GM21515 (cell line): ENCODE results near the gene RBPJ.

Experiments used
- ATAC-seq: cut with Tn5 transposase; IDR thresholded peaks from one replicate; pipeline ENCODE4 v1.9.1; 2021; ENCODE audit not compliant: unreplicated experiment

Gene RBPJ

DNA sequence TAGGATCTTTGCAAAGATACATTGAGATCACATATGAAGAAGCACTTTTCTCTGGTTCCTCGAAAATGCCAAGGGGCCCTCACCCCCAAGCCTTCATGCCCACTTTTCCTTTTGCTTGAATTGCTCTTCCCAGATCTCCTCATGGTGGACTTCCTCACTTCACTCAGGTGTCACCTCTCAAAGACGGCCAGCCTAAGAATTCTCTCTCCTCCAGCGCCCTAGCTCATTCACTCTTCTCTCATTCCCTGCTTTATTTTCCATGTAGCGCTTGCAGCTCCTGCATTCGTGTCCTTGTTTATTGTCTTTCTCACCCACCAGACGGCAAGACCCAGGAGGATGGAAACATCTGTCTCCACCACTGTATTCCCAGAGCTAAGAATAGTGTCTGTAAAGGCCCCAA is 136.6 kb downstream of the RBPJ start:
- ATAC-seq: no peak

GRCh38 chr4:26458157-26458561 is 137.3 kb downstream of the RBPJ start:
- ATAC-seq: no peak

GRCh38 chr4:26459054-26459755 is 138.4 kb downstream of the RBPJ start:
- peak; percentile 74 for ATAC-seq

DNA sequence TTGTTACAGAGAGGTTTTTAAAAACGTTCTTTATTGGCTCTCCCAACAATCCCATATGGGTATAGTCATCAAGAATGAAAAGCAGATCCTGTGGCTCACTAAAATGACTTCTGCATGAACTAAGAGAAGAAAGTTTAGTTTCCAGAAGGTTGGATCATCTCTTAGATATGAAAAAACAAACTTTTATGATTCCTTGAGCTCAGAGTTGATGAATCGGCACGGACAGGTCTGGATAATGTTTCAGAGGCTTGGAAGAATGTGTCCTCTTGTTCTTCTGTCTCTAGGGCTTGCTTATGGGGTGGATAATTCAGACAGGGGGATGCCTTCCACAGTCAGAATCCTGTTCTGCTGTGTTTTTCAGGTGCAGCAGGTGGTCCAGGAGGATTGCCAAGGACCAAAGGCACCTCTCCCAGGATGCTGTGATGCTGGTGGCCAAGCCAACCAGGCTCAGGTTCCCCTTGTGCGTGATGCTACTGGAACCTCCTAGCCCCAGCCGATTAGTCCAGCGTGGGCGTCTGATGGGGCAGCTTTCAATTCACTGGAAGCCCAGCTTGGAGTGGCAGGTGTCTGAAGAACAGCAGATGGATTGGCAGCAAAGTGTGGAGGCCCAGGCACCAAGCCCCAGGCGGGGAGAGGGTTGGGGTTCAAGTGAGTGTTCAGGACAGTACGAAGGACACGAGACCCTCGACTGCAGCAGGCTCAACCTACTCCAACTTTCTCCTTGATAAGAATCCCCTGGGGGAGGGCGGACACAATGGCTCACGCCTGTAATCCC is 139.1 kb downstream of the RBPJ start:
- no peak for ATAC-seq

GRCh38 chr4:26462874-26463273 is 142.1 kb downstream of the RBPJ start:
- ATAC-seq: no peak

DNA sequence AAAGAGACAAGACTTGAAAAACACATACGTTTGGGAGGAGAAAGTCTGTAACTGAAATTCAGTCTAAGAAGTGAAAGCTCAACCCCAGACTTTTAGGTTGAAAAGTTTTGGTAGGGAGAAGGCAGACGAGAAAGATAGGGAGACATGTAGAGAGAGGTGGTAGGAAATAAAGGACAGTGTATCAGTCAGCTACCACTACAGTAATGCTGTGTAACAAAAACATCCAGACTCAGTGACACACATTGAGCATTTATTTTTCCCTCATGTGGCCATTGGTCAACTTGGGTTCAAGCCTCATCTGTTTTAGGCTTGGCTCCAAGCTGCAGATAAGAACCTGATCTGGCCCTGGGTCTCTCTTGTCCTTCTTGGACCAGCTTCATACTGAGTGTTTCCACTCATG is 142.6 kb downstream of the RBPJ start:
- ATAC-seq: no peak

DNA sequence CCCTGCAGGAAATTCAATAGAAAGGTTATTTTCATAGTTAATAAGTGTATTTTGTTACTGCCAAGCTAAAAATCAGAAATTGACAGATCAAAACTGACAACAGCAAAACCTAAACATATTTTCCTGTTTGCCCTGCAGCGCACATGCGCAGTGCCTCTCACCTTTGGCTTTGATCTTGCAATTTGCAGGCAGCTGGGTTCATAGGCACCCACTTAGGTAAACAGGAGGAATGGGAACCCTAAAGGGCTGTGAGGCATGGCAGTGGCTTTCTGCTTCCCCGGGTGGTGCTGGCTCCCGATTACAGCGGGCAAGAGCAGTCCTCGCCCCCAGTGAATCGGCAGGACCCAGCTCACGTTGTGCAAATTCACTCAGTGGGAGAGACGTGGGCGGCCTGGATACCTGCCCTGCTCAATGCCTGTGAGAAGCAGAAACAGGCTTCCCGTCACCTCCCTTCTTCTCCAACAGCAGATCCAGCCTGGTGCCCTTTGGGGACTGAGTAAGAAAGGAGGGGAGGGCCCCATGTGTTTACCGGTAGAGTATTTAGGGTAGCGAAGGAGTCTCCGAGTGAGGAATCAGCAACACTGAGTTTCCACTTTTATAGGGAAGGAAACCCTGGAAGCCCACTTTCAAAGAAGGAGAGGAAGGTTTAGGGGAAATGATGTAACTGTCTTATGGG is 143.7 kb downstream of the RBPJ start:
- ATAC-seq: no peak

DNA sequence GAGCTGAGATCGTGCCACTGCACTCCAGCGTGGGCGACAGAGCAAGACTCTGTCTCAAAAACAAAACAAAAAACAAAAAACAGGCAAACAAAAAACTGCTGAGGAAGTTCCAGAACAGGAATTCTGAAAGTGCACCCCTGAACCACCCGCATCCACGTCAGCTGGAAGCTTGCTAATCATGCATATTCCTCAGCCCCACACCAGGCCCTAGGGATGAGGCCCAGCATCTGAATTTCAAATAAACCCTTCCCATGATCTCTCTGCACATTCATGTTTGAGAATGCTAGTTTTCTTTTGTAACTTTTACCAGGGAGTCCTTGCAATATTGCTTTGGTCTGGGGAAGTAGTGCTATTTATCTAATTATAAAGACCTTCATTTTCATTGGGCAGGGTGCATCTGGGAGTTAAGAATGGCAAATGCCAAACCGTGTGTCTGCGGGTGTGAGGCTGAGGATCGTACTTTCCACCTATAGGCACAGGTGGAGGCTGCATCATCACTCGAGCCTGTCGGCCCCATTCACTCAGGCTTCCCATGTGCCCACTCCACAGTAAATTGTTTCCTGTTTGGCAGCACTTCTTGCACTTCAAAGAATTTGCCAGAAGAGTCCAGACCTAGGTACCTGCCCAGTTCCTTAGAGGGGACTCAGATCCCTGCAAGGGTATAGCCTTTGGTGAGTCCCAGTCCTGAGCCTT is 145.9 kb downstream of the RBPJ start:
- ATAC-seq: no peak

GRCh38 chr4:26467724-26468123 is 146.9 kb downstream of the RBPJ start:
- no peak for ATAC-seq

DNA sequence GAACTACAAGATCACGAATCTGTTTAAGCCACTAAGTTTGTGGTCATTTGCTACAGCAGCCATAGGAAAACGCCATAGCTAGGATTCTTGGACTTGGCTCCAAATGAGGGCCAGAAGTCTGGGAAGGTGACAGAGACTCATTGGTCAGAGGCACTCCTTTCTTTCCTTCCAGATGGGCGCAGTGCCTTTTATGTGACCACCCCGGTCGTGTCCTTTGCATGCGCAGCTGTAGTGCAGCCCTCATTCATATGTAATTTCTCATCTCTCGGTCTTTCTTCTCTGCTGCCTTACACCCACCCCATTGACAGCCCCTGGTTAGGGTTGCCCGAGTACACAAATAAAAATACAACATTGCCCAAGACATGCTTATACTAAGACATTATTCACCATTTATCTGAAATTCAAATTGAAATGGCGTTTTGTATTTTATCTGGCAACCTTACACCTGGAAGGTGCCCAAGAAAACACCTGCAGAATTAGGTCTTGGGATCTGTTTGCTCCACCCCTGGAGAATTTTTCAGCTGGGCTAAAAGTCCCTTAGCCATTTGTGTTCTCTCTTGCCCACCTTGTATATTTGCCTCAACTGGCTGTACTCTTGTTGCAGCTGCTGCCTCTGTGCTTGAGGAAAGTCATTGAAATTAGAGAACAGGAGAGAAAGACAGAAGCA is 147.6 kb downstream of the RBPJ start:
- no peak for ATAC-seq

- no peak for ATAC-seq
These were observed 148.2 kb downstream of the RBPJ start for GRCh38 chr4:26468977-26469376.

DNA sequence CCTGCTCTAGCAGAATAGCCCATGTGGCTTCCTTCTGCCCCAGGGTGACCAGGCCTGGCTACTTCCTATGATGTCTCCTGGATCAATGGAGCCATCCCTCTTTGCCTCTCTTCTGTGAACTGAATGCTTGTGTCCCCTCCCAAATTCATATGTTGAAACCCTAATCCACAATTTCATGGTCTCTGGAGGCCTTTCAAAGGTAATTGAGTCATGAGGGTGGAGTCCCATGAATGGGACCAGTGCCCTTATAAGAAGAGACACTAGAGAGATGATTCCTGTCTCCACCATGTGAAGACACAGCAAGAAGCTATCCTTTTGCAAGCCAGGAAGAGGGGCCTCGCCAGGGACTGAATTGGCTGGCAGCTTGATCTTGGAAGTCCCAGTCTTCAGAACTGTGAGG is 151.1 kb downstream of the RBPJ start:
- ATAC-seq: no peak

- no peak for ATAC-seq
These were observed 153.1 kb downstream of the RBPJ start for GRCh38 chr4:26473893-26474292.

DNA sequence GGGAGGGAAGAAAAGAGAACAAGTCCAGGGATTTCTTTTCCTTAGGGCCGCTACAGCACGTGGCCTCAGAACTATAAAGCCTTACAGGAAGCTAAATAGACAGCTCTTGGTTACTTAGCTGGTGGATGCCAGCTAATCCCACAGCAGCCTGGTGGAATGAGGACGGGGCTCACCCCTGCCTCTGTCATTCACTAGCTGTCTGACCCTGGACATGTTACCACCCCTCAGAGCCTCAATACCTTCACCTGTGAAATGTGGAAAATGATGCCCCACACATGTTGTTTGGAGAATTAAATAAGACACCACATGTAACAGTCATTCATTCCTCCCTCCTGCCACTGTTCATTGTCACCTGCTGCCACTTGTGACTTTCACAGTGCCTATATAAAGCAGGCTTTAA is 153.7 kb downstream of the RBPJ start:
- ATAC-seq: no peak

DNA sequence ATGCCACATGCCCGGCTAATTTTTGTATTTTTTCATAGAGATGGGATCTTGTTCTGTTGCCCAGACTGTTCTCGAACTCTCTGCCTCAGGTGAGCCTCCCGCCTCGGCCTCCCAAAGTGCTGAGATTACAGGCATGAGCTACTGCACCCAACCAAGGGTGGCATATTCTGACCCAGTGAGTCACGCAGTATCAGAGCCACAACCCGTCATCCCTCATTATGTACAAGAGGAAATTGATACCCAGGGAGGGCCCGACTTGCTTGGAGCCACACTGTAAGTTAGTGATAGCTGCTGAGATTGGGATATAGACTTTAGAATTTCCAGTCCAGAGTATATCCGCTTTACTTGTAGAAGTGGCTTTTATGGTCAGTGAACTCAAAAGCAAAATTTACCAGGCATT is 154.9 kb downstream of the RBPJ start:
- ATAC-seq: no peak

DNA sequence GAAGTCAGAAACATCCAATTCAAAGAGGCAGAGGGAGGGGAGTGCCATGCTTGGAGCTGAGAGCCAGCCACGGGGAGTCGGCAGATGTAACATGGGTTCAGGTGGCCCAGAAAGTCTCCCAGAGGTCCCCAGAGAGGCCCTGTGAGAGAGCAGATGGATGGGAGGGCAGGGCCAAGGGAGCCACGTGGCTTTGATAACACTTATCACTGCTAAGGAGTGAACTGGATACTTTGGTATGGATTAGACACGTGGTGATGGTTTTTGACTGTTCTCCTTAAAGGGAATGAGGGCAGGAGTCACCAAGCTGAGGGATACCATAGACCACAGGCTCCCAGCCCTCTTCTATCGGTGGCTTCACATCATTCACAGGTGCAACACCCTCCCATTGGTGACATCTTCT is 155.7 kb downstream of the RBPJ start:
- ATAC-seq: no peak

- ATAC-seq: no peak
These were observed 157.5 kb downstream of the RBPJ start for GRCh38 chr4:26478330-26478729.

- no peak for ATAC-seq
These were observed 162.0 kb downstream of the RBPJ start for GRCh38 chr4:26482508-26483462.

DNA sequence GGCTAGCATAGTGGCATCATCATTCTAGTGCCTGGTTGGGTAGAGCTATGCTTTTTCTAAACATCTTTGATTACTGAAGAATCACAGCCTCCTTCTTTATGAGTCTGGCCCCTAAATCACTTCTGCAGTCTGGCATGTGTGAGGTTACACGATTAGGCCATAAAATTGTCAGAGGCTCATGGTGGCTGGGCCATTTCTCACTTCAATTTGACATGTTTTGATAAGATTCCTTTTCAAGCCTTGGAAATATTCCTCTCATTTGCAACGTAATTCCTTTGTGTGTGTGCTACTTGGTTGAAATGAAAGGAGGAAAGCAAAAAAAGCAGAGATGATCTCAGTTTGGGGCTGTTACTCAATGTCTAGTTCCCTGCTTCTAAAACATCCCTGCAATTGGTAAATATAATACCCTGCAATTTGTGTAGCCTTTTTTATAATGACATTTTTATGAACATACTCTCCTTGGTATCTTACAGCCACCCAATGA is 163.3 kb downstream of the RBPJ start:
- ATAC-seq: no peak

DNA sequence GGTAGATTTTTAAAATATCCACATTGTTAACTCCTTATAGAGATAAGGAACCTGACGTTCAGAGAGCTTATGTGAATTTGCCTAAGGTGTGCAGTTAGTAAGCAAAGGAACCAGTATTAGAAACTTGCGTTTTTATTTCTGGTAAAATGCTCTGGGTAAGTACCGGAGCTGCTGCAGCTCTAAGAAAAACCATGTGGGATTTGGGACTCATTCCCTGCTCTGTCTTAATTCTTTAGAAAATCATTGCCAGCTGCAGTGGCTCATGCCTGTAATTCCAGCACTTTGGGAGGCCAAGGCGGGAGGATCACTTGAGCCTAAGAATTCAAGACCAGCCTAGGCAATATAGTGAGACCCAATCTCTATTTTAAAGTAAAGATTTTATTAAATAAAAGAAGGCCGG is 163.7 kb downstream of the RBPJ start:
- ATAC-seq: no peak
